Head of caudate nucleus (tissue), 42 donors: Measurements from ENCODE around the gene EVI5.
"Not testable (repeated sequence)": the region's sequence is repeated elsewhere in the genome, so short reads cannot be mapped to it uniquely, and the experiment has no call there.

Experiments used
- DNase-seq, 42 donors: peaks; one replicate each; pipeline versions ENCODE4 v3.0.0 to v3.0.0-alpha.2; 2020 to 2021; ENCODE audit warnings: mixed read lengths in 7 of 42
- intact Hi-C: fragments of 100-400 bp; cut with DNase I; formaldehyde crosslinking; loops from one replicate; pipeline ENCODE4 v1.15.0; 2022

EVI5 gene

DNA sequence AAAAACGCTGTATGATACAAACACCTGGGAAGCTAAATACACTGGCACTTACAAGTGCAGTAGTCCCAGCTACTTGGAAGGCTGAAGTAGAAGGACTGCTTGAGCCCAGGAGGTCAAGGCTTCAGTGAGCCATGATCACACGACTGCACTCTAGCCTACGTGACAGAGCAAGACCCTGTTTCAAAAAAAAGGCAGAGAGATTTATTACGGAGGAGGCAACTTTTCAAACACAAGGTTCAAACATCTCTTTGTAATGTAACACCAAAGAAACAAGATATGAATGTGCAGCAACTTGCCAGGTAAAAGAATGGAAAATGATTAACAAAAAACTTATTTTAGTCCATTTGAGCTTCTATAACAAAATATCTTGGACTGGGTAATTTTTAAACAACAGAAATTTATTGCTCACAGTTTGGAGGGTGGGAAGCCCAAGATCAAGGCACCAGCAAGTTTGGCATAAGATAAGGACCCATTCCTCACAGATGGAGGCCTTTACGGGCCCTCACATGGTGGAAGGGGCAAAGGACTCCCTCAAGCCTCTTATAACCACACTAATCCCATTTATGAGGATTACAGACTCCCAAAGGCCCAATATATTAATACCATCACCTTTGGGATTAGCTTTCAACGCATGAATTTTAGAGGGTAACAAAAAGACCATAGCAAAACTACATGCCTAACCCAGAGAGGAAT, 73.3 kb downstream of the EVI5 start:
- DNase-seq, result no peak
- intact Hi-C loops, result no loop called here

DNA sequence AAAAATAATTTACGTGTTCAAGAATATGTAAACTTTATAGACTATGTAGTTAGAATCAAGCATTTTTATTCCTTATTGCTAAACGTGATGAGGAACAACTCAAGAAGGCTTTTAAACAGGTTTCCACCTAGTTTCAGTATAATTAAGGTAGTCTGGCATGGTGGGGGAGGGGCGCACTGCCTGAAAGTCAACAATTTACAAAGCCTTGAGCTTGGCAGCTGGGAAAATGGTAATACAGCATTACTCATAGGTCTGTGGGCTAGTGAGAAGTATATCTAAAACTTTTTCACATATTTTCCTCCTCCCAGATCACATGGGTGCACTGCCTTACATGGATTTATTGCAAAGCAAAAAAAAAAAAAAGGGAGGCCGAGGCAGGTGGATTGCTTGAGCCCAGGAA, 75.2 kb downstream of the EVI5 start:
- no peak for DNase-seq

DNA sequence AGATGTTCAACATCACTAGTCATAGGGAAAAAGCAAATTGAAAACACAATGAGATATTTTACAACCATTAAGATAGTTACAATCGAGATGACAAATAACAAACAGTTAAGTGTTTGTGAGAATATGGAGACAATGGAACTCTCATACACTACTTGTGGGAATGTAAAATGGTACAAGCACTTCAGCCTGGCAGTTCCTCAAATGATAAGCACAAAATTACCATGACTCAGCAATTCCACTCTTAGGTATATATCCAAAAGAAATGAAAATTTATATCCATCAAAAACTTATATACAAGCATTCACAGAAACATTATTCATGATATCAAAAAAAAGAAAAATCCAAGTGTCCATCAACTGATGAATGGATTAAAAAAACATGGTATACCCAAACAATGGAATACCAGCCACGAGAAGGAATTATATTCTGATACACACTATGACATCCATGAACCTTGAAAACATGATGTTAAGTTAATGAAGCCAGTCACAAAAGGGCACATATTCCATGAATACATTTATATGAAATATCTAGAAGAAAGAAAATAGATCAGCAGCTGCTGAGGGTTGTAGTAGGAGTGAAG, 76.4 kb downstream of the EVI5 start:
- no peak for DNase-seq
- intact Hi-C loops, result no loop called here

More for the DNA sequence above, 75.2 kb downstream of the EVI5 start:
- intact Hi-C loops, result no loop called here

DNA sequence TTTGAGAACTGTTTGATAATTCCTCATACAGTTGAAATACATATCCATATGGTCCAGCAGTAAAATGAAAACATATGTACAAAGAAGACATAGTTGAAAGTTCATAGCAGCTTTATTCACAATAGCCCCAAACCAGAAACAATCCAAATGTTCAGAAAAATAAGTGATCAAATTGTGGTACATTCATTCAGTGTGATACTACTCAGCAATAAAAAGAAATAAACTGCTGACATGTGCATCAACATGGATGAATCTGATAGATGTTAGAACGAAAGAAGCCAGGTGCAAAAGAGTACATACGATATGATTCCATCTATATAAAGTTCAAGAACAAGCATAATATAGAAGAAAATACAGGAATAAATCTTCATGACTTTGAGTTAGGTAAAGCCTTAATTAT, 77.2 kb downstream of the EVI5 start:
- no peak for DNase-seq
- intact Hi-C loops, result no loop called here

DNA sequence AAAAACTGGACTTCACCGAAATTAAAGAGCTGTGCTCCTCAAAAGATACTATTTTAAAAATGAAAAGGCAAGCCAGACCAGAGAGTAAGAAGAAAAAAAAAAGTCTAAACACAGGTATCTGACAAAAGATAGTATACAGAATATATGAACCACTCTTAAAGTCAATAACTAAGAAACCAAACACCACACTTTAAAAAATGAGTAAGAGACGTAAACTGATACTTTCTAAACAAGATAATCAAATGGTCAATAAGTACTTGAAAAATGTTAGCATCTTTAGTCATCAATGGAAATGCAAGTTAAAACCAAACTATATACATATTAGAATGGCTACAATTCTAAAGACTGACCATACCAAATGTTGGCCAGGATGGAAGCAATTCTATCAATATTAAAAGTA, 77.6 kb downstream of the EVI5 start:
- intact Hi-C loops, result no loop called here
- DNase-seq, result no peak

DNA sequence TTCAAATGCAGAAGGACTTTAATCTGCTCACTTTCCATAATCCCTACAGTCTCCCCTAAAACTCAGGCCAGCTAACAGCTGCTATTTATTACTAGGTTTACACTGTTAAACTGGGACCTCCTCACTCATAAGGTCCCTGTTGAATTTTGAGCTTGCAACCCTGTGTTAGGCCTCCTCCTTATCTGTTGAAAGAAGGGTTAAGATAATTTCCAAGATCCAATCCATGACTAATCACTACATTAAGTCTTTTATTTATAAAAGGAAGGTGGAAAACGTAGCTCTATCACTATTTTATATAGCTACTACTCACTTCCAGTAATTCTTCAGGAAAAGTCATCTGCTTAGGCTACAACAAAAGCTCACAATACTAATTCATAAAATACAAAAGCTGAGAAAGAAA, 79.5 kb downstream of the EVI5 start:
- DNase-seq, result no peak
- intact Hi-C loops, result no loop called here

DNA sequence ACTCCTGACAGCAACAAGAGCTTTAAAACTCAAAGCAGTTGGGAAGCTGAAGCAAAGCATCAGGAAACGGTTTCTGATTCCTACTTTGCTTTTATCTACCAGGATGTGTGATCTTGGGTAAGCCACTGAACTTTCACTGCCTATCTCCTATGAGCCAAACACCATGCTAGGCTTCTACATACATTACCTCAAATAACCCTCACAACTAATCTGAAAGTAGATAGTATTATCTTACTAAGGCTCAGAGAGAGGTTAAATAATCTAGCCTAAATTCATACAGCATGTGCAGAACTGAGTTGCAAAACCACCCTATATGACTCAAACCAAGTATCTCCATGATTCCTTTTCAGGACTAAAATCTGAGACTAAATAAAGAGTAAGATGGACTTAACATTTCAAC, 83.8 kb downstream of the EVI5 start:
- intact Hi-C loops, result no loop called here
- no peak for DNase-seq

DNA sequence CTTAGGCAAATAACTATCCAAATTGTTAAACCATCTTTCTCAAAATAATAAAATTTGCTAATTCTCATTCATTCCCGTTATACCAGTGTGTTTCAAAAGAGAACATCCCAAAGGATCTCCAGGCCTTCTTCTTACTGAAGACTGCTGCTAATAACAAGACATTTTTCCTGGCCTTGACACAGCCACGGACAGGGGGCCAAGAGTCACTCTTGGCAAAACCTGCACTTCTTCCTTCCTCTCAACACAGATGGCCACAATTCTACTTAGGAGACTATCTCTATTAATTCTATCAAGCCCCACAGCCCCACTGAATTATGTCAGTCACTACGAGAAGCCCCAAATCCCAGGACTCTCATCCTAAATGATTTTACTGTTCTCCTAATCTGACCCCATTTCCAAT, 86.0 kb downstream of the EVI5 start:
- intact Hi-C loops, result no loop called here
- DNase-seq, result no peak

DNA sequence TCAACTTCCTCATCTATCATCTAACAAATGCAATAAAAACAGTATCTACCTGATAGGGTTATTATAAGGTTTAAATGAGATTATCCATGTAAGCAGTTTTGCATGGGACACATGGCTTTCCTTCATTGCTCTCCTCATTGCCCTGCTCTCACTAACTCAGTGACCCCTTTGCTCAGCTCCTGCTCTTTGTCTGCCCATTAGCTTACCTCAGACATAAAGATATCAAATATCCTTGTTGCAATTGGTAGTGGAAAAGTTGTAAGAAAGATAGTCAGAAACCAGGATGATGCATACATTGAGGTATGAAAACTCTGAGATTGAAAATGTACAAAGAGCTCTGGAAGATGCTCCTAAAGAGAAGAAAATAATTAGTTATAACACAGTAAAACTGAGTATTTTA, 89.8 kb downstream of the EVI5 start:
- DNase-seq, result no peak
- intact Hi-C loops, result no loop called here

DNA sequence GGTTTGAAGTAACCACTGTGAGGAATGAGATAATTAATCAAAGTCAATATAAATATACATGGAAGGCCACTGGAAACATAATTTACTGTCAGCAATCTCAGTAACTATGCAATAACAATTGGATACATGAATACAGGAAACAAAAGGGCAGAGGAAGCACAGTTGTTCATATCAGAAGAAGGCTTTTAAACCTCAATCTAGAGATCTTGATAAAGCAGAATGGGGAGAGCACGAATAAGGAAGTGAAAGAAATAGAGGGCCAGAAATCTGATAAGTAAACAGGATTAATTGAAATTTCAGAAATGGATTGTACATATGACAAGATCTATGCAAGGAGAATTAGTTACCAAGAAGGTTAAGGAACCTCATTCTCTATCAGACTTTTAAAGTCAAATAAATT, 93.0 kb downstream of the EVI5 start:
- intact Hi-C loops, result no loop called here
- no peak for DNase-seq

DNA sequence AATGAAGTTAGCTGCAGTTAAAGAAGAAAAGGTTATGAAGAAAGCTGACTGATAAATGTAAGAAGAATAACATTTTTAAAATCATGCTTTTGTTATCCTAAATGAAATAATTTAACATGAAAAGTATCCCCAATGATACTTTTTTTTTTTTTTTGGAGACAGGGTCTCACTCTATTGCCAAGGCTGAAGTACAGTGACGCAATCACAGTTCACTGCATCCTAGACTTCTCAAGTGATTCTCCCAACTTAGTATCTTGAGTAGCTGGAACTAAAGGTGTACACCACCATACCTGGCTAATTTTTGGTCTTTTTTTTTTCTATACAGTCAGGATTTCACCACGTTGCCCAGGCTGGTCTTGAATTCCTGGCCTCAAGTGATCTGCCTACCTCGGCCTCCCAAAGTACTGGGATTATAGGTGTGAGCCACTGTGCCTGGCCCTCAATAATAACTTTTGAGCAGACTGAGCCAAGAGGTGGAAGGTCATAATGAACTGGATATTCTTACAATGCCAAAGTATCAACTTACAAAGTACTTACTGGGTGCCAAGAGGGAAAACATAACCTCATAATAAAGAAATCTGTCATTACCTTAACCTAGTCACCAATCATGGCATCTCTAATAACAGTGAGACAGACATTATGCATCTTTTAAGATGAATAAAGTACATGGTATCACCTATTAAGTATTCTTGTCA, 94.5 kb downstream of the EVI5 start:
- DNase-seq, result no peak
- intact Hi-C loops, result no loop called here

DNA sequence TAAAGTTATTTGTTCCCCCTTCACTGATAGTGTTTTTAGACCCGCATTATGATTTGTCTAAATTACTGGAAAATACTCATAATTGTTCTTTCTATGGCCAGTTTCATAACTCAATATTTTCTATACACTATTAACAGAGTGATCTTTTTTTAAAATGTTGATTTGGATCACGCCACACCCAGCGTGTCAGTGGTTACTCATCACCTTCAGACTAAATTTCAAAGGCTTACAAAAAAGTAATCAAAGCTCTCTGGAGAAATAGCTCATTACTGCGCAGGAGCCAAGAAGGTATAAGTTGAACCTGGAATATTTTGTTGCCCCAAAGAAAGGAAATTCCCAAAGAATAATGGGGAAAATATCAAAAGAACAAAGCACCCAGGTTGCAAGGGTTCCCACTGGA, 104.9 kb downstream of the EVI5 start:
- DNase-seq, result no peak
- intact Hi-C loops, result no loop called here

DNA sequence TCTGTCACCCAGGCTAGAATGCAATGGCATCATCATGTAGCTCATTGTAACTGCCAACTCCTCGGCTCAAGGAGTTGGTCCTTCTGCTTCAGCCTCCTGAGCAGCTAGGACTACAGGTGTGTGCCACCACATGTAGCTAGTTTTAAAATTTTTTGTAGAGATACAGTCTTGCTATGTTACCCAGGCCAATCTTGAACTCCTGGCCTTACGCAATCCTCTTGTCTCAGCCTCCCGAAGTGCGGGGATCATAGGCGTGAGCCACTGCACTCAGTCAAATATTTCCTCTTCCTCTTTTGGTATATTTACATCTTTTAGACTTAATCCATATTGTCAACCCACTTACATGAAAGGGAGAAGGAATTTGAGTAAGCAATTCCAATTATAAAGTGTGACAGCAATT, 121.1 kb downstream of the EVI5 start:
- DNase-seq, result no peak
- intact Hi-C loops, result no loop called here

DNA sequence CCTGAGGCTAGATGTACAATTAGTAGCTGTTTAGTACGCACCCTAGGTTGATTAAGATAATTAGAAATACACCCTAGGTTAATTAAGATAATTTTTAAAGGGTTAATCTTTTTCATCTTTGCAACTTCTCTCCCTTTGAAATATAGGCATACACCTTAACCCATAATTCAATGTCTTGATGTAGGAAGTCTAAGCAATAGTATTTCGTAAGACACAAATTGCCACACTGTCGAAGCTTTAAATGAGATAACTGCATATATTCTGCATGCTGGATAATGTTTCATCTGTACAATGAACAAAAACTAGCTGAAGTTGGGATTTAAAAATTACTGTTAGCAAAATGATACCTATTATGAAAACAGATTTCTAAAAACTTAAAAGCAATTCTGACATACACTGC, 122.9 kb downstream of the EVI5 start:
- DNase-seq, result no peak
- intact Hi-C loops, result no loop called here

DNA sequence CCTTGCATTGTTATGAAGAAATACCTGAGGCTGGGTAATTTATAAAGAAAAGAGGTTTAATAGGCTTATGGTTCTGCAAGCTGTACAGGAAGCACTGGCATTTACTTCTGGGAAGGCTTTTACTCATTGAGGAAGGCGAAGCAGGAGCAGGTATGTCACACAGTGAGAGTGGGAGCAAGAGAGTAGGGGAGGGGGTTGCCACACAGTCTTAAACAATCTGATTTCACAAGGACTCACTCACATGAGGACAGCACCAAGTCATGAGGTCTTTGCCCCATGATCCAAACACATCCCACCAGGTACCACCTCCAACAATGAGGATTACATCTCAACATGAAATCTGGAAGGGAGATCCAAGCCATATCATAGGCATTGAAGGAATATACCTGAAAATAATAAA, 127.2 kb downstream of the EVI5 start:
- intact Hi-C loops, result no loop called here
- DNase-seq, result no peak

DNA sequence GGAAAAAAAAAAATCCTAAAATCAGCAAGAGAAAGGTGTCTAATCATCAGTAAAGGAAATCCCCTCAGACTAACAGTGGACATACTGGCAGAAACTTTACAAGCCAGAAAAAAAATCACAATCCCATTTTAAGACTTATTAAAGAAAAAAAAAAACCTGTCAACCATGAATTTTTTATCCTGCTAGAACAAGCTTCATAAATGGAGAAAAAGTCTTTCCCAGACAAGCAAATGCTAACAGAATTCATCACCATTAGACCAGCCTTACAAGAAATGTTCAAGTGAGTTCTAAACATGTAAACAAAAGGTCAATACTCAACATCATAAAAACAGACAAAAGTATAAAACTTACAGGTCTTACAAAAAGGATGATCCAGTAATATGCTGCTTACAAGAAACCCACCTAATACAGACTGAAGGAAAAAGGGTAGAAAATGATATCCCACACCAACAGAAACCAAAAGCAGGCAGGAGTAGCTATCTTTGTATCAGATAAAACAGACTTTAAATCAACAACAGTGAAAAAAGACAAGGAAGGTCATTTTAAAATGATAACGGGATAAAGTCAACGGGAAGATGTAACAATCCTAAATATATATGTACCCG, 129.6 kb downstream of the EVI5 start:
- intact Hi-C loops, result no loop called here
- DNase-seq, result no peak

DNA sequence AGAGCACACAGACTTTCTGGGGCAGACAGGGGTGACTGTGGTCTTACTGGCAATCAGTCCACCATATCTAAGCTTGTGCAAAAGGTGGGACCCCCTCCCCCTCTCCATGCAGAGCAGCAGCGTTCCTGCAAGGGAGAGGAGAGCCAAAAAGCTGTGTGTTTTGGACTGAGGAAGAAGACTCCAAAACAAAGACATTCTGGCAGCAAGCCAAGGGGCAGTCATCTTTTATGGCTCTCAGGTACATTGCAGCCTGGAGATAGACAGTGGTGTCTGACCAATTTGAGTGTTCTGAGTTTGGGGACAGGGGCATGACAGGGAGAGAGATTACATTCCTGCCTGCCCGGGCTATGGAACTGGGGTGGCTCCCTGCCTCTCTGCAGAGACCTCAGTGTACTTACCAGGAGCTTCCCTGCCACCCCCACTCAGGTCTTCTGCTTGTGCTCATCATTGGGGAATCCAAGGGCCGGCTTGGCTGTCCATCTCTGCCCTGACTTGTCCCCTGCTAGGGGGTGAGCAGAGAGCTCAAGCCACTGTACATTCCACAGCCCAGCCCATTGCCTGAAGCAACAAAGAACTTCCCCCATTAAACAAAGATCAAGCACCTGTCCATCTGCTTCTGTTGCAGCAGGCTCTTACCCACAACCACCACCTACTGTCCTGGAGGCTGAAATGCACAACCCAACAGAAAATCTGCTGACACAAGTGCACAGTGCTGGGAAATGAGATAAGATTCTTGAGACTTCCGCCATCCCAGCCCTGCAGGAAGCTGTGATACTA, 131.1 kb downstream of the EVI5 start:
- intact Hi-C loops, result no loop called here
- no peak for DNase-seq

DNA sequence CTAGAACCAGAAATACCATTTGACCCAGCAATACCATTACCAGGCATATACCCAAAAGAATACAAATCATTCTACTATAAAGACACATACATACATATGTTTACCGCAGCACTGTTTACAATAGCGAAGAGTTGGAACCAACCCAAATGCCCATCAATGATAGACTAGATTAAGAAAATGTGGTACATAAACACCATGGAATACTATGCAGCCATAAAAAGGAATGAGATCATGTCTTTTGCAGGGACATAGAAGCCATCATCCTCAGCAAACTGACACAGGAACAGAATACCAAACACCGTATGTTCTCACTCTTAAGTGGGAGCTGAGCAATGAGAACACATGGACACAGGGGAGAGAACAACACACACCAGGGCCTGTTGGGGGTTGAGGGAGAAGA, 144.2 kb downstream of the EVI5 start:
- DNase-seq, intact Hi-C loops: not testable (repeated sequence)

DNA sequence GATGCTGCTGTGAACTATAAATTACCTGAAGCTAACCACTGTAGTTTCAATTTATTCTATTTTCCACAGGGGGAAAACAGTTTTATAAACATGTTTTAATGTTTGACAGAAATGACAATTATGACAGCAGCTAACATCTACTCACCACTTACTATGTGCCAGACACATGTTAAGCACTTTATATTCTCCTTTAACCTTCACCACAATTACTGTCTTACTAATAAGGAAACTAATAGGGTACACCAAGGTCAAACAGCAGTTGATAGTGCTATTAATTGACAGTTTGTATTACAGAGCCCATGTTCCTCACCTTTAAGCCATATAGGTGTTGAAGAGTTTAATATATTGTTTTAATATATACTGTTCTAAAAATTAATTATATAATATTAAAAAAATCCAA, 146.4 kb downstream of the EVI5 start:
- intact Hi-C loops, result no loop called here
- DNase-seq, result no peak

DNA sequence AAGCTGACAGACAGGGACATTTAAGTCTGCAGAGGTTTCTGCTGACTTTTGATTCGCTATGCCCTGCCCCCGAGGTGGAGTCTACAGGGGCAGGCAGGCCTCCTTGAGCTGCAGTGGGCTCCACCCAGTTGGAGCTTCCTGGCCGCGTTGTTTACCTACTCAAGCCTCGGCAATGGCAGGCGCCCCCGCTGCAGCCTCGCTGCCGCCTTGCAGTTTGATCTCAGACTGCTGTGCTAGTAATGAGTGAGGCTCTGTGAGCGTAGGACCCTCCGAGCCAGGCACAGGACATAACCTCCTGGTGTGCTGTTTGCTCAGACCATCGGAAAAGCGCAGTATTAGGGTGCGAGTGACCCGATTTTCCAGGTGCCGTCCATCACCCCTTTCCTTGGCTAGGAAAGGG, 149.7 kb downstream of the EVI5 start:
- DNase-seq, intact Hi-C loops: not testable (repeated sequence)
